RWPE2 (cell line): Measurements from ENCODE around the gene GJA3.

Experiments used
- ATAC-seq: fragments of 200-7000 bp; cut with Tn5 transposase; 3 replicates; pipeline ENCODE4 v1.9.1; 2021; ENCODE audit warnings: low read depth
- DNase-seq: peaks from one replicate; pipeline ENCODE4 v3.0.0-alpha.2; 2020; ENCODE audit warnings: low spot score
- H3K27ac ChIP-seq: fragments of 450-650 bp; 2 replicates; pipeline ENCODE4 v1.5.1; 2017; ENCODE audit warnings: mild to moderate bottlenecking; ENCODE audit not compliant: poor library complexity, severe bottlenecking
- H3K27me3 ChIP-seq: fragments of 250-450 bp; sonication (Bioruptor Pico); 2 replicates; pipeline ENCODE4 v1.5.1; 2021; ENCODE audit warnings: mild to moderate bottlenecking, moderate library complexity; ENCODE audit not compliant: insufficient read depth, poor library complexity, severe bottlenecking
- H3K36me3 ChIP-seq: fragments of 250-450 bp; sonication (Bioruptor Pico); 2 replicates; pipeline ENCODE4 v1.5.1; 2020; ENCODE audit warnings: low read depth, mild to moderate bottlenecking, moderate library complexity
- H3K4me1 ChIP-seq: fragments of 250-450 bp; sonication (Bioruptor Pico); 2 replicates; pipeline ENCODE4 v1.5.1; 2021; ENCODE audit warnings: mild to moderate bottlenecking, moderate library complexity; ENCODE audit not compliant: insufficient read depth, poor library complexity, severe bottlenecking
- H3K4me3 ChIP-seq: fragments of 250-450 bp; sonication (Bioruptor Pico); 2 replicates; pipeline ENCODE4 v1.5.1; 2021; ENCODE audit warnings: mild to moderate bottlenecking, moderate library complexity; ENCODE audit not compliant: severe bottlenecking
- H3K9me3 ChIP-seq: fragments of 250-450 bp; sonication (Bioruptor Pico); 2 replicates; pipeline ENCODE4 v1.5.1; 2021; ENCODE audit warnings: mild to moderate bottlenecking, moderate library complexity; ENCODE audit not compliant: severe bottlenecking
- TF ChIP-seq, protein P1 (sequence below): fragments of 450-650 bp; IDR thresholded peaks from one replicate; pipeline ENCODE4 v1.5.1; 2017; ENCODE audit warnings: mild to moderate bottlenecking, moderate library complexity; ENCODE audit not compliant: poor library complexity, severe bottlenecking

GJA3 gene

DNA sequence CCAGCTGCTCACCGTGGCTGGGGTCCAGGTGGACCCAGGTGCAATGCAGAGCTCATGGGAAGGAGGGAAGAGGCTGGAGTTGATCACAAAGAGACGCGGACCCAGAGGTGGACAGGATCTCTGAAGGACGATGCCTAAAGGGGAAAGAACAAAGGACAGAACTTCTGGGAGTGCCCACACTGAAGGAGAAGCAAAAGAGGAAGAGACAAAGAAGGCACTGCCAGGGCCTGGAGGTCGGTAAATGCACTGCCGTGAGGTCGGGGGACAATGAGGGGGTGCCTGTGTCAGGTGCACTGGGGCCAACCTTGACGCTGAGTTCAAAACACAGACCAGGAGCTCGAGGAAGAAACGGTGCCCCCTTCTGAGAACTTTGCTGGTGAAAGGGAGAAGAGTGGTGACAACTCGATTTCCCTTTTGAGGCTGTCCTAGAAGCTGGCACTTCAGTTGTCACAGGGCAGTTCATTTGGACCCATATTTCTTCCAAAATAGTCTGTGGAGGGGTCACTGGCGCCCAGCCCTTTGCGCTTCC lies 55.6 kb downstream of the GJA3 start:
- no peak overlapping the region for H3K4me3 ChIP-seq
- no peak for DNase-seq
- H3K27me3 ChIP-seq: no peaks in the 10 kb centered on the region
- no peaks in the 10 kb centered on the region for H3K9me3 ChIP-seq
- no peak overlapping the region for H3K27ac ChIP-seq
- H3K4me1 ChIP-seq: no peaks in the 10 kb centered on the region
- TF ChIP-seq, protein P1, sequence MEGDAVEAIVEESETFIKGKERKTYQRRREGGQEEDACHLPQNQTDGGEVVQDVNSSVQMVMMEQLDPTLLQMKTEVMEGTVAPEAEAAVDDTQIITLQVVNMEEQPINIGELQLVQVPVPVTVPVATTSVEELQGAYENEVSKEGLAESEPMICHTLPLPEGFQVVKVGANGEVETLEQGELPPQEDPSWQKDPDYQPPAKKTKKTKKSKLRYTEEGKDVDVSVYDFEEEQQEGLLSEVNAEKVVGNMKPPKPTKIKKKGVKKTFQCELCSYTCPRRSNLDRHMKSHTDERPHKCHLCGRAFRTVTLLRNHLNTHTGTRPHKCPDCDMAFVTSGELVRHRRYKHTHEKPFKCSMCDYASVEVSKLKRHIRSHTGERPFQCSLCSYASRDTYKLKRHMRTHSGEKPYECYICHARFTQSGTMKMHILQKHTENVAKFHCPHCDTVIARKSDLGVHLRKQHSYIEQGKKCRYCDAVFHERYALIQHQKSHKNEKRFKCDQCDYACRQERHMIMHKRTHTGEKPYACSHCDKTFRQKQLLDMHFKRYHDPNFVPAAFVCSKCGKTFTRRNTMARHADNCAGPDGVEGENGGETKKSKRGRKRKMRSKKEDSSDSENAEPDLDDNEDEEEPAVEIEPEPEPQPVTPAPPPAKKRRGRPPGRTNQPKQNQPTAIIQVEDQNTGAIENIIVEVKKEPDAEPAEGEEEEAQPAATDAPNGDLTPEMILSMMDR: no peak
- no peak for ATAC-seq
- H3K36me3 ChIP-seq: no peaks in the 10 kb centered on the region

DNA sequence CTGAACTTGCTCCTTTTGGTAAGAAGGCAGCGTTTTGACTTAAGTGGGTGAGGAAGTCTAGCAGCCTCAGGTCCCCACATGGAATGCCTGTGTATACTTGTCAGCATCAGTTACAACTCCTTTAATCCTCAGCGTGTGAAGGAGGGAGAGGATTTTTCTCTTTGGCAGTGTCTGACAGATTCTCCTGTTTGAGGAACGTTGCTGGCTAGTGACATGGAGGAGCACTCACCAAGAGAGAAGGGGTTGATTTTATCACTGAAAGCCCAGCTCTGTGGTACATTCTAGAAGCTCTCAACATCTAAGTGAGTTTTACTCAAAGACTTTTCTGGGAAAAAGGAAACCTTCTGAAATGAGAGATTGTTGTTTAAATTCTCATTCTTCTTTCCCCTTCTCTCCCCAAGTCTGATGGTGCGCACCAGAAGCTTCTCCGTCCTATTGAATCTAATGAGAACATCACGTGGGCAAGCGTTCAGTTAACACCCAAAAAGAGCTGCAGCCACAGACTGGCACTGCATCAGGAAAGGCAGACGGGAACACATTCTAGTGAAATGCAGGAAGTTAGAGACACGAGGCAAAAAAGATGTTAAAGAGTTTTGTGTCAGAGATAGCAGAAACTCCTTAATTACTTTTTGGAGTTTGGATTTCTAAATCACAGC lies 58.2 kb downstream of the GJA3 start:
- TF ChIP-seq, protein P1: no peak
- no peak overlapping the region for H3K27ac ChIP-seq
- no peaks in the 10 kb centered on the region for H3K9me3 ChIP-seq
- H3K4me3 ChIP-seq: no peak overlapping the region
- DNase-seq (no peak), ATAC-seq (no peak)
- H3K27me3 ChIP-seq: no peaks in the 10 kb centered on the region
- H3K36me3 ChIP-seq: no peaks in the 10 kb centered on the region
- H3K4me1 ChIP-seq: no peaks in the 10 kb centered on the region

DNA sequence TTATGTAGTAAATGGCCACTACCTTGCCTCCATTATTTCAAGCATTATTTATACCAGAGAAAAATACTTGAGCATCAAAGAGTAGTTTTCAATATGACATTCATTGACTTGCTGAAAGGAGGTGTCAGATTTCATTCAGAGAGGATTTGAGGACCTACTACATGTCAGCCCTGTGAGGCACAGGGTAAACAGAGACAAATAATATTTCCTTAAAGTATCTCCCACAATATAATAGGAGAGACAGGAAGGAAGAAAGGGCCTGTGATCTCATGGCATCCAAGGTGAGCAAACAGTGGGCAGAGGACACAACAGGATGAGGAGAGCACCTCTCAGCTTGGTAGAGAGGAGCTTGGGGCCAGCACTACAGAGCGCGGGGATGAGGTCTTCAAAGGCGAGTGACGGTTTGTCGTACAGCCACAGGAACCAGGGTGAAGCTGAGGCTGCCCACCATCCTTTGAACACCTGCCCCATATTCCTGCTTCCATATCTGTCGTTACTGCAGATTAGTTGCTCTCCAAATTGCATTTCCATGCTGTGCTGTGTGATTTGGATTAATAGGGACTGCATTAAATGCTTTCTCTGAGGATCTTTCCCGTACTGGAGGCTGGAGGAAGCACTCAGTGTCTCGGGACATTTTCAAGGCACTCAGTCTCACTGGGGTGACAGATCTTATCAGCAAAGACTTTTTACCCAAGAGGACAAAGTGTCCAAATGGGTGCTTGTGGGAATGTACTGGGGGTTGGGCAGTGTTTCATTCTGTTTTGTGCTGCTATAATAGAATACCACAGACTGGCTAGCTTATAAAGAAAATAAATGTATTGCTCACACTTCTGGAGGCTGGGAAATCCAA lies 59.2 kb downstream of the GJA3 start:
- Histone ChIP-seq H3K9me3 (no peaks in the 10 kb centered on the region), H3K27ac (no peak overlapping the region), H3K4me3 (no peak overlapping the region), H3K36me3 (no peaks in the 10 kb centered on the region), H3K27me3 (no peaks in the 10 kb centered on the region), H3K4me1 (no peaks in the 10 kb centered on the region)
- DNase-seq (no peak), ATAC-seq (no peak)
- TF ChIP-seq, protein P1: no peak

DNA sequence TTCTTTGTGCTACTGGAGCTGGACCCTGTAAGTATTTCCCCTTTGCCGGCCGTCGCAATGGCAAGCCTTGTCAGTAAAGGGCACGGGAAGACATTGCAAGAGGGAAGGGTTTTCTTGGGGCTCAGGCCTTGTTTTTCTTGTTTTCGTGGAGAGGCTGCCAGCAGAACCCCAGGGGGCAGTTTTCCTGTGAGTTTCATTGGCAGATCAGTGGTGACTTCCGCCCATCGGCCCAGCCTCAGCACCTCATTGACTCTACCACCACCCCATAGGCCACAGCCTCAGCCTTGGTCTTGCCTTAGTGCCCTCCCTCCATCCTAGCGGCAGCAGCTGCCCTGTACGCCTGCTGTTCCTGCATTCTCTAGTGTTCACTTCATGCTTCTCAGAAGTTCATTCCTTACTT lies 61.5 kb downstream of the GJA3 start:
- Histone ChIP-seq H3K27ac (no peak overlapping the region), H3K27me3 (no peaks in the 10 kb centered on the region), H3K36me3 (no peaks in the 10 kb centered on the region), H3K4me3 (no peak overlapping the region), H3K9me3 (no peaks in the 10 kb centered on the region), H3K4me1 (no peaks in the 10 kb centered on the region)
- ATAC-seq (no peak), DNase-seq (no peak)
- TF ChIP-seq, protein P1: no peak
